HCT116 (cell line): Measurements from ENCODE around the gene HNRNPK. TPM values are rescaled to one million over a fixed set of nuclear protein-coding genes. Genes with fewer than 3 reads are reported as not detected.

Source experiments
- ATAC-seq: fragments of 200-7000 bp; cut with Tn5 transposase; 2 replicates; pipeline ENCODE4 v1.9.1; 2020; ENCODE audit warnings: mild to moderate bottlenecking, moderate library complexity
- BruUV-seq: library from RNA; stranded (reverse); fragments of 400-500 nt; replicated peaks from 2 replicates; lab custom pipeline; 2021; lab: Mats Ljungman, UMichigan
- CTCF ChIA-PET: fragments of 300-600 bp; sonication (Branson Sonifier 250); formaldehyde crosslinking; loops from one replicate; lab custom pipeline; 2021; ENCODE audit warnings: antibody characterized with exemption; lab: Charles Lee
- POLR2A ChIA-PET: fragments of 300-600, 350-600 bp; sonication (Branson Sonifier 250); formaldehyde crosslinking; loops from one replicate; lab custom pipeline; 2021; ENCODE audit warnings: antibody characterized with exemption; lab: Charles Lee
- RAD21 ChIA-PET, 2 experiments: fragments of 300-600 bp; sonication (Branson Sonifier 250); formaldehyde crosslinking; loops; one replicate each; lab custom pipeline; 2023; ENCODE audit warnings: low total read pairs in 2 of 2; ENCODE audit not compliant: uncharacterized antibody in 2 of 2, unreplicated experiment in 2 of 2, low non-redundant PET in 1 of 2; lab: Charles Lee
- DNase-seq: peaks from one replicate; pipeline ENCODE4 v3.0.0-alpha.2; 2010; ENCODE audit warnings: low read depth, low spot score
- H2AFZ ChIP-seq: fragments of 200-600 bp; shearing (Covaris generic), sonication (generic); 2 replicates; pipeline ENCODE4 v1.6.1; 2017; ENCODE audit warnings: low read depth, mixed run types, mixed read lengths, antibody characterized with exemption, low read length; ENCODE audit not compliant: poor library complexity, severe bottlenecking
- H3K27ac ChIP-seq: 2 replicates; pipeline ENCODE4 v1.5.1; 2012; ENCODE audit warnings: low read depth, low read length
- H3K27me3 ChIP-seq: fragments of 200-600 bp; sonication (generic); 2 replicates; pipeline ENCODE4 v1.6.1; 2016; ENCODE audit warnings: mixed run types, low read length, mixed read lengths; ENCODE audit not compliant: insufficient read depth
- H3K36me3 ChIP-seq, 2 experiments: fragments of 200-500 bp in 1 of 2; fragments of 200-600 bp in 1 of 2; sonication (Bioruptor generic) in 1 of 2; sonication (generic) in 1 of 2; 2 replicates each; pipeline versions ENCODE4 v1.5.1 to v1.6.1; 2014 to 2016; ENCODE audit warnings: low read length in 2 of 2, inconsistent platforms in 1 of 2, mixed read lengths in 1 of 2, mixed run types in 1 of 2; ENCODE audit not compliant: insufficient read depth in 2 of 2, control insufficient read depth in 1 of 2
- H3K4me1 ChIP-seq, 2 experiments: fragments of 200-600 bp in 1 of 2; sonication (generic) in 1 of 2; 2 replicates each; pipeline versions ENCODE4 v1.5.1 to v1.6.1; 2012 to 2017; ENCODE audit warnings: low read length in 2 of 2, inconsistent platforms in 1 of 2, mild to moderate bottlenecking in 1 of 2, mixed read lengths in 1 of 2, mixed run types in 1 of 2, moderate library complexity in 1 of 2; ENCODE audit not compliant: insufficient read depth in 2 of 2, control insufficient read depth in 1 of 2
- H3K4me2 ChIP-seq: fragments of 200-600 bp; sonication (generic); 2 replicates; pipeline ENCODE4 v1.6.1; 2017; ENCODE audit warnings: mixed run types, low read length, mixed read lengths
- H3K4me3 ChIP-seq, 2 experiments: fragments of 200-600 bp in 1 of 2; sonication (generic) in 1 of 2; replicated peaks in 1 of 2; 2 replicates each; pipeline ENCODE4 v1.5.1; 2011 to 2016; ENCODE audit warnings: low read length in 2 of 2, control low read depth in 1 of 2, low read depth in 1 of 2, mild to moderate bottlenecking in 1 of 2, mixed read lengths in 1 of 2, mixed run types in 1 of 2
- H3K79me2 ChIP-seq: fragments of 200-600 bp; sonication (generic); 2 replicates; pipeline ENCODE4 v1.6.1; 2017; ENCODE audit warnings: mild to moderate bottlenecking, mixed run types, low read length, moderate library complexity, mixed read lengths; ENCODE audit not compliant: insufficient read depth
- H3K9ac ChIP-seq: fragments of 200-600 bp; sonication (generic); 2 replicates; pipeline ENCODE4 v1.6.1; 2016; ENCODE audit warnings: low read length, mixed read lengths
- H3K9me2 ChIP-seq: fragments of 200-600 bp; sonication (generic), shearing (Covaris generic); 2 replicates; pipeline ENCODE4 v1.6.1; 2017; ENCODE audit warnings: mixed run types, mild to moderate bottlenecking, moderate library complexity; ENCODE audit not compliant: insufficient read depth
- H3K9me3 ChIP-seq, 2 experiments: fragments of 200-500 bp in 1 of 2; fragments of 200-600 bp in 1 of 2; sonication (Bioruptor generic) in 1 of 2; sonication (generic) in 1 of 2; 2 replicates each; pipeline ENCODE4 v1.6.1; 2014 to 2017; ENCODE audit warnings: low read length in 2 of 2, mixed read lengths in 2 of 2, inconsistent platforms in 1 of 2, low read depth in 1 of 2, mild to moderate bottlenecking in 1 of 2, mixed run types in 1 of 2, moderate library complexity in 1 of 2; ENCODE audit not compliant: control insufficient read depth in 1 of 2, insufficient read depth in 1 of 2
- H4K20me1 ChIP-seq: fragments of 200-600 bp; sonication (generic), shearing (Covaris generic); 2 replicates; pipeline ENCODE4 v1.6.1; 2017; ENCODE audit warnings: mixed run types, mild to moderate bottlenecking, moderate library complexity; ENCODE audit not compliant: insufficient read depth
- CBX3 ChIP-seq: IDR thresholded peaks from 2 replicates; pipeline ENCODE4 v1.6.1; 2012; ENCODE audit warnings: low read depth
- CEBPB ChIP-seq: IDR thresholded peaks from 2 replicates; pipeline ENCODE4 v1.6.1; 2012; ENCODE audit warnings: low read depth
- EGR1 ChIP-seq: IDR thresholded peaks from 2 replicates; pipeline ENCODE4 v1.6.1; 2012; ENCODE audit warnings: low read depth
- ELF1 ChIP-seq: IDR thresholded peaks from 2 replicates; pipeline ENCODE4 v1.6.1; 2012; ENCODE audit warnings: low read depth, borderline replicate concordance
- EZH2 ChIP-seq: fragments of 200-600 bp; sonication (generic); IDR thresholded peaks from 2 replicates; pipeline ENCODE4 v1.6.1; 2017; ENCODE audit warnings: antibody characterized with exemption, mixed run types
- EZH2phosphoT487 ChIP-seq: fragments of 200-600 bp; IDR thresholded peaks from 2 replicates; pipeline ENCODE4 v1.6.1; 2018; ENCODE audit warnings: antibody characterized with exemption, borderline replicate concordance
- FOSL1 ChIP-seq: IDR thresholded peaks from 2 replicates; pipeline ENCODE4 v1.6.1; 2012; ENCODE audit warnings: low read depth
- JUND ChIP-seq: IDR thresholded peaks from 2 replicates; pipeline ENCODE4 v1.6.1; 2012
- POLR2A ChIP-seq: IDR thresholded peaks from 2 replicates; pipeline ENCODE4 v1.7.0; 2011; ENCODE audit warnings: borderline replicate concordance; ENCODE audit not compliant: insufficient read depth, insufficient read length; ENCODE audit errors: extremely low read depth
- POLR2AphosphoS5 ChIP-seq: IDR thresholded peaks from 2 replicates; pipeline ENCODE4 v1.6.1; 2011; ENCODE audit warnings: mild to moderate bottlenecking, low read depth, low read length, moderate library complexity
- RAD21 ChIP-seq: IDR thresholded peaks from 2 replicates; pipeline ENCODE4 v1.6.1; 2012; ENCODE audit warnings: low read depth, mild to moderate bottlenecking
- SIN3A ChIP-seq: IDR thresholded peaks from 2 replicates; pipeline ENCODE4 v1.6.1; 2012; ENCODE audit warnings: low read depth
- SP1 ChIP-seq: IDR thresholded peaks from 2 replicates; pipeline ENCODE4 v1.6.1; 2012; ENCODE audit warnings: low read depth
- SRF ChIP-seq: IDR thresholded peaks from 2 replicates; pipeline ENCODE4 v1.6.1; 2012; ENCODE audit warnings: low read depth
- TCF7L2 ChIP-seq: IDR thresholded peaks from 2 replicates; pipeline ENCODE4 v1.7.0; 2011; ENCODE audit warnings: borderline replicate concordance, inconsistent platforms; ENCODE audit not compliant: insufficient read depth, insufficient read length; ENCODE audit errors: extremely low read depth
- YY1 ChIP-seq: IDR thresholded peaks from 2 replicates; pipeline ENCODE4 v1.6.1; 2011; ENCODE audit warnings: low read length, low read depth, moderate library complexity, mild to moderate bottlenecking; ENCODE audit not compliant: insufficient replicate concordance; ENCODE audit errors: extremely low read depth
- ZFX ChIP-seq: fragments of 450-650 bp; IDR thresholded peaks from 2 replicates; pipeline ENCODE4 v1.6.1; 2017
- ZNF274 ChIP-seq: fragments of 200-500 bp; sonication (Bioruptor generic); IDR thresholded peaks from 2 replicates; pipeline ENCODE4 v1.6.1; 2014; ENCODE audit warnings: mild to moderate bottlenecking, low read depth, low read length, inconsistent platforms
- intact Hi-C: fragments of 100-400 bp; cut with micrococcal nuclease; formaldehyde crosslinking; loops from 2 replicates; pipeline ENCODE4 v1.10.0; 2022
- total RNA-seq: library from RNA; stranded (reverse); gene quantifications from one replicate; pipeline ENCODE4 v1.2.1, GENCODE V29; 2021; ENCODE audit not compliant: unreplicated experiment
- TF ChIP-seq, protein P1 (sequence below), 3 experiments: fragments of 200-600 bp in 1 of 3; sonication (generic) in 1 of 3; IDR thresholded peaks in 2 of 3; conservative IDR thresholded peaks in 1 of 3; 2 replicates each; pipeline ENCODE4 v1.5.1; 2012 to 2017; ENCODE audit warnings: low read depth in 2 of 3, low read length in 2 of 3, antibody characterized with exemption in 1 of 3, borderline replicate concordance in 1 of 3, control low read depth in 1 of 3, mild to moderate bottlenecking in 1 of 3, mixed read lengths in 1 of 3, mixed run types in 1 of 3, moderate library complexity in 1 of 3; ENCODE audit not compliant: insufficient read depth in 1 of 3
- TF ChIP-seq, protein P2 (sequence below): IDR thresholded peaks from 2 replicates; pipeline ENCODE4 v1.6.1; 2012; ENCODE audit warnings: low read depth
- TF ChIP-seq, protein P3 (sequence below): IDR thresholded peaks from 2 replicates; pipeline ENCODE4 v1.6.1; 2012
- TF ChIP-seq, protein P4 (sequence below): IDR thresholded peaks from 2 replicates; pipeline ENCODE4 v1.6.1; 2012

HNRNPK gene
- total RNA-seq, 1 experiment from 2014 or later, result 624 TPM

DNA sequence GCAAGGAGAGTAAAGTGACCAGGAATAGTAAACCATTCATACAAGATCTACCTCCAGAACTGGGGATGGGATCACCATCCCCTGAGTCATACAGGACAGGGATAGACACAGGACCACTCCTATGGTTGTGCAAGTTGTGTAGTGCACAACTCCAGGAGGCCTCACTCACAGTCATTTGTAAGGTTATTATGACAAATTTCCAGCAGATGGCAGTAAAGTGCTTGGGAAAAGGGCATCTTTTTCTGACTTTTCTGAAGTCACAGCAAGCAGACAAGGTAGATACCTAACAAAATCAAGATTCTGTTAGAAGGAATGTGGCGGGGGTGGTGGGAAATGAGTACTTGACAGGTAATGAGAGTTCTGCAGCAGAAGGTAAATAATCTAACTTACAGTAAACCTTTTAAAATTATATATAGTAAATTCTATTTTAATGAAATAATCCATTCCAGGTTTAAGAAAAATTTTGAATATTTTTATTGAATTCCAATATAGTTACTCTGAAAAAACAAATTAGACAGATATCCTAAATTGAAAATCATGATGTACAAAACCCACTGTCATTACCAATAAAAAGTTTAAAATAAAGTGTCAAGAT is 42.1 kb downstream of the HNRNPK start:
- POLR2A ChIA-PET, result interaction anchor here (0.7 kb wide), 1 partner anchor 43 kb away, joined by 3 read pairs; the partner anchor contains the start of genes HNRNPK and RMI1
- Histone ChIP-seq H3K36me3 (no peaks in the 10 kb centered on the region), H3K9me2 (no peaks in the 10 kb centered on the region), H2AFZ (peak overlapping the region; percentile 81), H3K9me3 (no peaks in the 10 kb centered on the region), H3K4me1 (peaks cover 7 to 13% of the 10 kb centered on the region in 2 experiments; a peak in 3 of 4 replicates), H3K27ac (no peak overlapping the region), H4K20me1 (no peaks in the 10 kb centered on the region), H3K4me2 (no peak overlapping the region), H3K27me3 (no peaks in the 10 kb centered on the region), H3K9ac (no peak overlapping the region), H3K79me2 (no peaks in the 10 kb centered on the region), H3K4me3 (no peak overlapping the region)
- RAD21 ChIA-PET, result interaction anchor here (1.0 to 1.1 kb wide), 2 partner anchors 323 kb away, joined by 4 to 9 read pairs; no protein-coding TSS in a partner anchor
- no TSS peak for BruUV-seq
- peak; percentile 62 for DNase-seq
- peak; percentile 89 for ATAC-seq
- intact Hi-C loops, result loop anchor here (1.0 to 10.0 kb wide), 5 partner anchors 235 to 1207 kb away; no protein-coding TSS in a partner anchor
- CTCF ChIA-PET, result interaction anchor here (0.8 to 2.2 kb wide), 6 partner anchors 323 to 459 kb away, joined by 3 to 35 read pairs (median 6); no protein-coding TSS in a partner anchor
- no peak for TF ChIP-seq POLR2A
- TF ChIP-seq SP1, result no peak
- 0 out of 2 replicates have a peak, but pooled peaks have one; percentile 49 for TF ChIP-seq CEBPB
- TF ChIP-seq, protein P1, sequence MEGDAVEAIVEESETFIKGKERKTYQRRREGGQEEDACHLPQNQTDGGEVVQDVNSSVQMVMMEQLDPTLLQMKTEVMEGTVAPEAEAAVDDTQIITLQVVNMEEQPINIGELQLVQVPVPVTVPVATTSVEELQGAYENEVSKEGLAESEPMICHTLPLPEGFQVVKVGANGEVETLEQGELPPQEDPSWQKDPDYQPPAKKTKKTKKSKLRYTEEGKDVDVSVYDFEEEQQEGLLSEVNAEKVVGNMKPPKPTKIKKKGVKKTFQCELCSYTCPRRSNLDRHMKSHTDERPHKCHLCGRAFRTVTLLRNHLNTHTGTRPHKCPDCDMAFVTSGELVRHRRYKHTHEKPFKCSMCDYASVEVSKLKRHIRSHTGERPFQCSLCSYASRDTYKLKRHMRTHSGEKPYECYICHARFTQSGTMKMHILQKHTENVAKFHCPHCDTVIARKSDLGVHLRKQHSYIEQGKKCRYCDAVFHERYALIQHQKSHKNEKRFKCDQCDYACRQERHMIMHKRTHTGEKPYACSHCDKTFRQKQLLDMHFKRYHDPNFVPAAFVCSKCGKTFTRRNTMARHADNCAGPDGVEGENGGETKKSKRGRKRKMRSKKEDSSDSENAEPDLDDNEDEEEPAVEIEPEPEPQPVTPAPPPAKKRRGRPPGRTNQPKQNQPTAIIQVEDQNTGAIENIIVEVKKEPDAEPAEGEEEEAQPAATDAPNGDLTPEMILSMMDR (IDR thresholded peaks at IDR 0.05 in 2 of 3, conservative IDR thresholded peaks at IDR 0.05 in 1 of 3; ENCODE audit: borderline replicate concordance in 1 of 3, insufficient read depth in 1 of 3, low read depth in 2 of 3, low read length in 2 of 3), result peak; percentile 44 to 90 (median 78); a peak in 5 of 6 replicates
- no peak for TF ChIP-seq SRF
- TF ChIP-seq, protein P2, sequence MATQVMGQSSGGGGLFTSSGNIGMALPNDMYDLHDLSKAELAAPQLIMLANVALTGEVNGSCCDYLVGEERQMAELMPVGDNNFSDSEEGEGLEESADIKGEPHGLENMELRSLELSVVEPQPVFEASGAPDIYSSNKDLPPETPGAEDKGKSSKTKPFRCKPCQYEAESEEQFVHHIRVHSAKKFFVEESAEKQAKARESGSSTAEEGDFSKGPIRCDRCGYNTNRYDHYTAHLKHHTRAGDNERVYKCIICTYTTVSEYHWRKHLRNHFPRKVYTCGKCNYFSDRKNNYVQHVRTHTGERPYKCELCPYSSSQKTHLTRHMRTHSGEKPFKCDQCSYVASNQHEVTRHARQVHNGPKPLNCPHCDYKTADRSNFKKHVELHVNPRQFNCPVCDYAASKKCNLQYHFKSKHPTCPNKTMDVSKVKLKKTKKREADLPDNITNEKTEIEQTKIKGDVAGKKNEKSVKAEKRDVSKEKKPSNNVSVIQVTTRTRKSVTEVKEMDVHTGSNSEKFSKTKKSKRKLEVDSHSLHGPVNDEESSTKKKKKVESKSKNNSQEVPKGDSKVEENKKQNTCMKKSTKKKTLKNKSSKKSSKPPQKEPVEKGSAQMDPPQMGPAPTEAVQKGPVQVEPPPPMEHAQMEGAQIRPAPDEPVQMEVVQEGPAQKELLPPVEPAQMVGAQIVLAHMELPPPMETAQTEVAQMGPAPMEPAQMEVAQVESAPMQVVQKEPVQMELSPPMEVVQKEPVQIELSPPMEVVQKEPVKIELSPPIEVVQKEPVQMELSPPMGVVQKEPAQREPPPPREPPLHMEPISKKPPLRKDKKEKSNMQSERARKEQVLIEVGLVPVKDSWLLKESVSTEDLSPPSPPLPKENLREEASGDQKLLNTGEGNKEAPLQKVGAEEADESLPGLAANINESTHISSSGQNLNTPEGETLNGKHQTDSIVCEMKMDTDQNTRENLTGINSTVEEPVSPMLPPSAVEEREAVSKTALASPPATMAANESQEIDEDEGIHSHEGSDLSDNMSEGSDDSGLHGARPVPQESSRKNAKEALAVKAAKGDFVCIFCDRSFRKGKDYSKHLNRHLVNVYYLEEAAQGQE, result no peak
- peak; percentile 94 for TF ChIP-seq RAD21
- no peak for TF ChIP-seq CBX3
- TF ChIP-seq, protein P3, sequence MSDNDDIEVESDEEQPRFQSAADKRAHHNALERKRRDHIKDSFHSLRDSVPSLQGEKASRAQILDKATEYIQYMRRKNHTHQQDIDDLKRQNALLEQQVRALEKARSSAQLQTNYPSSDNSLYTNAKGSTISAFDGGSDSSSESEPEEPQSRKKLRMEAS, result 0 out of 2 replicates have a peak, but pooled peaks have one; percentile 31
- TF ChIP-seq TCF7L2, result no peak
- no peak for TF ChIP-seq YY1
- TF ChIP-seq JUND, result no peak
- TF ChIP-seq EGR1, result peak; percentile 30; the same call in 1 of the 2 replicates
- TF ChIP-seq EZH2phosphoT487, result no peak
- TF ChIP-seq SIN3A, result no peak
- no peak for TF ChIP-seq POLR2AphosphoS5
- TF ChIP-seq EZH2, result no peak
- no peak for TF ChIP-seq ELF1
- no peak for TF ChIP-seq ZFX
- no peak for TF ChIP-seq ZNF274
- TF ChIP-seq, protein P4, sequence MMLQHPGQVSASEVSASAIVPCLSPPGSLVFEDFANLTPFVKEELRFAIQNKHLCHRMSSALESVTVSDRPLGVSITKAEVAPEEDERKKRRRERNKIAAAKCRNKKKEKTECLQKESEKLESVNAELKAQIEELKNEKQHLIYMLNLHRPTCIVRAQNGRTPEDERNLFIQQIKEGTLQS, result no peak
- no peak for TF ChIP-seq FOSL1
